OCI-LY3 (cell line): ENCODE data around the gene NR3C1.

Experiments
- H2AFZ ChIP-seq: fragments of 200-600, 300-600 bp; shearing (Covaris generic); 2 replicates; pipeline ENCODE4 v1.6.0; 2014; ENCODE audit warnings: antibody characterized with exemption, low read depth, low read length
- H3K27ac ChIP-seq: fragments of 200-600, 300-600 bp; sonication (generic); 2 replicates; pipeline ENCODE4 v1.5.1; 2014; ENCODE audit warnings: mild to moderate bottlenecking, low read length, moderate library complexity, mixed read lengths
- H3K27me3 ChIP-seq: fragments of 200-600, 300-600 bp; sonication (generic); 2 replicates; pipeline ENCODE4 v1.6.1; 2014; ENCODE audit warnings: low read depth, low read length, mixed read lengths
- H3K36me3 ChIP-seq: fragments of 200-600, 300-600 bp; sonication (generic); replicated peaks from 2 replicates; pipeline ENCODE3; 2014; ENCODE audit warnings: low read depth, low read length, mixed read lengths
- H3K4me1 ChIP-seq: fragments of 300-600, 200-600 bp; sonication (generic); 2 replicates; pipeline ENCODE4 v1.6.1; 2014; ENCODE audit warnings: low read length, mixed read lengths
- H3K4me2 ChIP-seq: fragments of 200-600, 300-600 bp; sonication (generic); 2 replicates; pipeline ENCODE4 v1.6.1; 2014; ENCODE audit warnings: low read length, mixed read lengths
- H3K4me3 ChIP-seq: fragments of 300-600, 200-600 bp; sonication (generic); 2 replicates; pipeline ENCODE4 v1.5.1; 2014; ENCODE audit warnings: antibody characterized with exemption, mild to moderate bottlenecking, low read length, moderate library complexity
- H3K79me2 ChIP-seq: fragments of 300-600, 200-600 bp; shearing (Covaris generic); 2 replicates; pipeline ENCODE4 v1.6.1; 2014; ENCODE audit warnings: mild to moderate bottlenecking, low read length, mixed read lengths
- H3K9ac ChIP-seq: fragments of 300-600, 200-600 bp; shearing (Covaris generic); 2 replicates; pipeline ENCODE4 v1.6.0; 2014; ENCODE audit warnings: mild to moderate bottlenecking, low read length, moderate library complexity
- H3K9me3 ChIP-seq: fragments of 200-600, 300-600 bp; shearing (Covaris generic); 2 replicates; pipeline ENCODE4 v1.6.1; 2014; ENCODE audit warnings: low read length, mixed read lengths; ENCODE audit not compliant: insufficient read depth
- H4K20me1 ChIP-seq: fragments of 200-600, 300-600 bp; sonication (generic); 2 replicates; pipeline ENCODE4 v1.6.1; 2016; ENCODE audit warnings: low read length, mixed read lengths; ENCODE audit not compliant: insufficient read depth
- CTCF ChIP-seq: fragments of 200-600, 300-600 bp; sonication (generic); IDR thresholded peaks from 2 replicates; pipeline ENCODE4 v1.5.1; 2014; ENCODE audit warnings: antibody characterized with exemption, low read length, low read depth
- EZH2phosphoT487 ChIP-seq: fragments of 200-600 bp; shearing (Covaris generic); IDR thresholded peaks from 2 replicates; pipeline ENCODE4 v1.6.1; 2018; ENCODE audit warnings: antibody characterized with exemption, mixed run types, low read depth

NR3C1 gene

GRCh38 chr5:143396353-143396940, 7.0 kb downstream of the NR3C1 start:
- TF ChIP-seq CTCF (no peak), EZH2phosphoT487 (no peak)
- Histone ChIP-seq H3K27ac (peak overlapping the region; percentile 98), H2AFZ (no peak overlapping the region), H3K79me2 (peaks cover 100% of the 10 kb centered on the region), H3K4me2 (peak overlapping the region; percentile 75), H3K9me3 (no peaks in the 10 kb centered on the region), H3K4me3 (peak overlapping the region; percentile 99), H3K36me3 (peaks cover 28% of the 10 kb centered on the region), H4K20me1 (peaks cover 35% of the 10 kb centered on the region), H3K9ac (peak overlapping the region; percentile 86), H3K27me3 (no peaks in the 10 kb centered on the region), H3K4me1 (peaks cover 36% of the 10 kb centered on the region)

GRCh38 chr5:143395638-143396352, 7.7 kb downstream of the NR3C1 start:
- Histone ChIP-seq H3K27ac (peak overlapping the region; percentile 98), H3K9ac (peak overlapping the region; percentile 86), H3K4me3 (peak overlapping the region; percentile 99), H3K4me2 (peak overlapping the region; percentile 75), H3K36me3 (peaks cover 29% of the 10 kb centered on the region), H2AFZ (no peak overlapping the region), H3K27me3 (no peaks in the 10 kb centered on the region), H3K4me1 (peaks cover 36% of the 10 kb centered on the region), H3K79me2 (peaks cover 100% of the 10 kb centered on the region), H3K9me3 (no peaks in the 10 kb centered on the region), H4K20me1 (peaks cover 40% of the 10 kb centered on the region)
- TF ChIP-seq CTCF (no peak), EZH2phosphoT487 (no peak)

- H3K27ac ChIP-seq = peak overlapping the region; percentile 98
- no peaks in the 10 kb centered on the region for H3K27me3 ChIP-seq
- no peaks in the 10 kb centered on the region for H3K9me3 ChIP-seq
- TF ChIP-seq EZH2phosphoT487 = no peak
- TF ChIP-seq CTCF = no peak
- peaks cover 62% of the 10 kb centered on the region for H4K20me1 ChIP-seq
- H3K4me3 ChIP-seq = peak overlapping the region; percentile 99
- H3K79me2 ChIP-seq = peaks cover 100% of the 10 kb centered on the region
- H3K4me2 ChIP-seq = peak overlapping the region; percentile 75
- H3K36me3 ChIP-seq = peaks cover 30% of the 10 kb centered on the region
- H3K9ac ChIP-seq = peak overlapping the region; percentile 86
- H2AFZ ChIP-seq = no peak overlapping the region
- H3K4me1 ChIP-seq = peaks cover 36% of the 10 kb centered on the region
These were observed 10.0 kb downstream of the NR3C1 start for GRCh38 chr5:143393524-143393923.

GRCh38 chr5:143390941-143391340, 12.5 kb downstream of the NR3C1 start:
- Histone ChIP-seq H4K20me1 (peaks cover 86% of the 10 kb centered on the region), H3K9me3 (peaks cover 12% of the 10 kb centered on the region; the same call in 1 of the 2 replicates), H3K4me3 (no peak overlapping the region), H3K4me2 (no peak overlapping the region), H2AFZ (no peak overlapping the region), H3K9ac (no peak overlapping the region), H3K79me2 (peaks cover 100% of the 10 kb centered on the region), H3K27ac (no peak overlapping the region), H3K4me1 (peaks cover 36% of the 10 kb centered on the region), H3K36me3 (peaks cover 46% of the 10 kb centered on the region), H3K27me3 (no peaks in the 10 kb centered on the region)
- TF ChIP-seq EZH2phosphoT487 = no peak
- TF ChIP-seq CTCF = no peak
